AG04449 (cell line): ENCODE measurements around the gene TRRAP.

Experiments
- CTCF ChIA-PET: fragments of 350-600 bp; formaldehyde crosslinking; extraction: SDS; loops from one replicate; lab custom pipeline; 2021; ENCODE audit warnings: antibody characterized with exemption; lab: Yijun Ruan, JAX
- POLR2A ChIA-PET: fragments of 400-600, 350-600 bp; formaldehyde crosslinking; extraction: SDS; loops from one replicate; lab custom pipeline; 2020; ENCODE audit warnings: antibody characterized with exemption, inconsistent platforms; lab: Yijun Ruan, JAX
- DNase-seq: peaks from one replicate; pipeline ENCODE4 v3.0.0-alpha.2; 2010; ENCODE audit warnings: low read depth, low spot score
- H3K4me3 ChIP-seq: 2 replicates; pipeline ENCODE4 v1.5.1; 2011; ENCODE audit warnings: low read depth, mild to moderate bottlenecking, control low read depth, low read length
- CTCF ChIP-seq: IDR thresholded peaks from one replicate; pipeline ENCODE4 v1.5.1; 2011; ENCODE audit warnings: mild to moderate bottlenecking, moderate library complexity, low read length, control low read depth, inconsistent platforms; ENCODE audit not compliant: insufficient read depth; ENCODE audit errors: missing control alignments

Gene TRRAP

GRCh38 chr7:98848918-98849317, 29.4 kb upstream of the TRRAP start:
- ChIA-PET POLR2A (no interaction called here), CTCF (interaction anchor here (0.8 to 1.5 kb wide), 4 partner anchors 12 to 17 kb away, joined by 3 to 5 read pairs (median 3); no protein-coding TSS in a partner anchor)
- no peak overlapping the region for H3K4me3 ChIP-seq
- DNase-seq: no peak
- TF ChIP-seq CTCF: no peak

DNA sequence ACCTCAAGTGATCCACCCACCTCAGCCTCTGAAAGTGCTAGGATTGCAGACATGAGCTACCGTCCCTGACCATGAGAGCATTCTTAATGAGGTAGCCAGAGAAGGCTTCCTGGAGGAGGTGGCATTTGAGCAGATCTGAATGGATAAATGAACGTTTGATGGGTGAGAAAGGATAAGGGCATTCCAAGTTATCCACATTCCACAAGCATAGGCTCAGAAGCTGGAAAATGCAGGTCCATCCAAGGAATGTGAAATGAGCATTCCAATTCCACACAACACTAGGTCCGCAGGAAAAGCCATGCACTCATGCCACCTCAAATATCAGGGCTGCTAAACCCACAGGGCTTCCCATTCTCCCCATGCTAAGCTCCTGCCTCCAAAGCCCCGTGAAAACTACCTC, 25.5 kb upstream of the TRRAP start:
- no peak for TF ChIP-seq CTCF
- CTCF ChIA-PET: interaction anchor here (0.7 to 6.0 kb wide), 2 partner anchors 11 to 433 kb away, joined by 3 to 48 read pairs; no protein-coding TSS in a partner anchor
- DNase-seq: peak; percentile 16
- POLR2A ChIA-PET: interaction anchor here (0.7 to 1.1 kb wide), 2 partner anchors 26 to 435 kb away, joined by 3 to 4 read pairs; partner anchors contain the start of gene TRRAP
- H3K4me3 ChIP-seq: no peak overlapping the region

DNA sequence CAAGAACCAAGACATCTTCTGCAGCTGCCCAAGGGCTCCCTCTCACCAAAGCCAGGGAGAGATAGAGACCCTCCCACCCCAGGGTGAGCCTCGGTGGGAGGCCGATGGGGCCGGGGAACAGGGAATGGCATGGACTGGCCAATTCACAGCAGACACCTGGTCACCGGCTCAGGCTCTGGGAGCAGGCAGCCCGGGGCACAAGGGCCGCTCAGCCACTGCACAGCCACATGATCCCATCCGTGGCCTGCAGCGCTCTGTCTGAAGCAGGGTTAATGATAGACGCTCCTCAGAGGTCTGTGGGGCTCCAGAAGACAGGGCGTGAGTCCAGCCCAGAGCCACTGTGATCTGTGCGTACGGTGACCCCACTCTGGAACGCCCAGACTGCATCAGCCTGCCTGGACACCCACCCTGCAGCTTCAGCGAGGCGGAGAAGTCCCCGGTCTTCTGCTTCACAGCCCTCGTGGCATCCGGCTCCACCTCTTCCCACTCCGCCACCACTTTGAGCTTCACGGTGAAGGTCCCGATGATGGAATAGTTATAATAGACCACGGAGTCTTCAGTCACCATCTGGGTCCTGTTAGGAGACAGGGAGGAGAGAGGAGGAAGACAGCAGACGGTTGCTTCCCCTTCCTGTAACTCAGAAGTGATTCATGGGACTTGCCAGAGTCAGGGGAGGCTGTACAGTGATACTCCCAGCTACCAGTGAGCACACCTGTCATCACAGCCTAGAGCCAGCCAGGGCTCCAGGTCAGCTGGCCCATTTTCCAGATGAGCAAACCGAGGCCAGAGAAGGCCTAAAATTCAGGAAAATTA, 22.5 kb upstream of the TRRAP start:
- H3K4me3 ChIP-seq: no peak overlapping the region
- DNase-seq: no peak
- CTCF ChIA-PET: interaction anchor here (1.3 to 3.6 kb wide), 3 partner anchors 15 to 24 kb away, joined by 4 to 12 read pairs (median 6); partner anchors contain the start of gene TRRAP
- POLR2A ChIA-PET: no interaction called here
- TF ChIP-seq CTCF: no peak

- no peak overlapping the region for H3K4me3 ChIP-seq
- TF ChIP-seq CTCF: no peak
- ChIA-PET POLR2A (interaction anchor here (0.7 kb wide), 1 partner anchor 459 kb away, joined by 4 read pairs; no protein-coding TSS in a partner anchor), CTCF (interaction anchor here (0.7 to 4.5 kb wide), 2 partner anchors 19 to 440 kb away, joined by 5 to 18 read pairs; partner anchors contain the start of gene TRRAP)
- DNase-seq: no peak
Observed at GRCh38 chr7:98860071-98860470, 18.3 kb upstream of the TRRAP start.

DNA sequence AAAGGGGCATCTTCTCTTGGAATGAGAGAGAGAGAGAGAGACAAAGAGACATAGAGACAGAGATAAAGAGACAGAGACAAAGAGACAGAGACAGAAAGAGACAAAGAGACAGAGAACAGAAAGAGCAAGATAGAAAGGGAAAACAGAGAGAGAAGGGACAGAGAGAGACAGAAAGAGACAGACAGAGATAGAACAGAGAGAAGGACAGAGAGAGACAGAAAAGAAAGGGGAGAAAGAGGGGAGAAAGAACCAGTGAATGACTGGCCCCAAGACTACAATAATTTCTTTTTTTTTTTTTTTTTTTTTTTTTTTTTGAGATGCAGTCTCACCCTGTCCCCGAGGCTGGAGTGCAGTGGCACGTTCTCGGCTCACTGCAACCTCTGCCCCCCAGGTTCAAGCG, 16.1 kb upstream of the TRRAP start:
- TF ChIP-seq CTCF: no peak
- POLR2A ChIA-PET: no interaction called here
- CTCF ChIA-PET: interaction anchor here (1.1 to 4.5 kb wide), 3 partner anchors 17 to 32 kb away, joined by 3 to 18 read pairs (median 3); partner anchors contain the start of gene TRRAP

More for the DNA sequence above, 16.1 kb upstream of the TRRAP start:
- DNase-seq: no peak
- no peak overlapping the region for H3K4me3 ChIP-seq
